RWPE2 (cell line): ENCODE measurements around the gene EXOC7.
A peak's percentile ranks its signal among the peaks of the same experiment; 100 is the strongest.

Experiments used
- ATAC-seq: fragments of 200-7000 bp; cut with Tn5 transposase; 3 replicates; pipeline ENCODE4 v1.9.1; 2021; ENCODE audit warnings: low read depth
- DNase-seq: peaks from one replicate; pipeline ENCODE4 v3.0.0-alpha.2; 2020; ENCODE audit warnings: low spot score
- H3K27ac ChIP-seq: fragments of 450-650 bp; 2 replicates; pipeline ENCODE4 v1.5.1; 2017; ENCODE audit warnings: mild to moderate bottlenecking; ENCODE audit not compliant: poor library complexity, severe bottlenecking
- H3K27me3 ChIP-seq: fragments of 250-450 bp; sonication (Bioruptor Pico); 2 replicates; pipeline ENCODE4 v1.5.1; 2021; ENCODE audit warnings: mild to moderate bottlenecking, moderate library complexity; ENCODE audit not compliant: insufficient read depth, poor library complexity, severe bottlenecking
- H3K36me3 ChIP-seq: fragments of 250-450 bp; sonication (Bioruptor Pico); 2 replicates; pipeline ENCODE4 v1.5.1; 2020; ENCODE audit warnings: low read depth, mild to moderate bottlenecking, moderate library complexity
- H3K4me1 ChIP-seq: fragments of 250-450 bp; sonication (Bioruptor Pico); 2 replicates; pipeline ENCODE4 v1.5.1; 2021; ENCODE audit warnings: mild to moderate bottlenecking, moderate library complexity; ENCODE audit not compliant: insufficient read depth, poor library complexity, severe bottlenecking
- H3K4me3 ChIP-seq: fragments of 250-450 bp; sonication (Bioruptor Pico); 2 replicates; pipeline ENCODE4 v1.5.1; 2021; ENCODE audit warnings: mild to moderate bottlenecking, moderate library complexity; ENCODE audit not compliant: severe bottlenecking
- H3K9me3 ChIP-seq: fragments of 250-450 bp; sonication (Bioruptor Pico); 2 replicates; pipeline ENCODE4 v1.5.1; 2021; ENCODE audit warnings: mild to moderate bottlenecking, moderate library complexity; ENCODE audit not compliant: severe bottlenecking
- CTCF ChIP-seq: fragments of 450-650 bp; IDR thresholded peaks from one replicate; pipeline ENCODE4 v1.5.1; 2017; ENCODE audit warnings: mild to moderate bottlenecking, moderate library complexity; ENCODE audit not compliant: poor library complexity, severe bottlenecking

Gene EXOC7

GRCh38 chr17:76034428-76035350, 68.9 kb downstream of the EXOC7 start:
- TF ChIP-seq CTCF = no peak
- Histone ChIP-seq H3K27ac (no peak overlapping the region), H3K27me3 (no peaks in the 10 kb centered on the region), H3K4me3 (no peak overlapping the region), H3K9me3 (no peaks in the 10 kb centered on the region), H3K4me1 (no peaks in the 10 kb centered on the region), H3K36me3 (peaks cover 14% of the 10 kb centered on the region)
- ATAC-seq (no peak), DNase-seq (no peak)

- no peak for TF ChIP-seq CTCF
- H3K4me3 ChIP-seq = no peak overlapping the region
- no peaks in the 10 kb centered on the region for H3K27me3 ChIP-seq
- ATAC-seq (no peak), DNase-seq (no peak)
- H3K9me3 ChIP-seq = no peaks in the 10 kb centered on the region
- H3K4me1 ChIP-seq = no peaks in the 10 kb centered on the region
- H3K36me3 ChIP-seq = no peaks in the 10 kb centered on the region
- no peak overlapping the region for H3K27ac ChIP-seq
Observed at GRCh38 chr17:76033139-76033538, 70.4 kb downstream of the EXOC7 start.

DNA sequence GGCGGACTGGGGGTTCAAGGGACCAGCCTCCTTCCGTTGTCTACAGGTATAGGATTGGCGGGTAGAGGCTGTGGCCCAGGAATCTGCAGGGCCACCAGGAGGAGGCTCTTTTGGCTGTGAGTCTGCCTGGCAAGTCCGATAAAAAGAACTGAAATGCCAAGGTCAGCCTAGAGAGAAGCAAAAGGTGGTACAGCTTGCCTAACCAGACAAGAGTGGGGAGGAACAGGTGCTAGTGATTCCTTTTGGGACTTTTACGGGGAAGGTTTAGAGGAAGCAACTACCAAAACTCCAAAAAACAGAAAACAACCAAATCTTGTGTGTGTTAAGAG, 70.8 kb downstream of the EXOC7 start:
- no peak overlapping the region for H3K27ac ChIP-seq
- DNase-seq (no peak), ATAC-seq (no peak)
- no peak for TF ChIP-seq CTCF
- no peaks in the 10 kb centered on the region for H3K9me3 ChIP-seq
- H3K27me3 ChIP-seq = no peaks in the 10 kb centered on the region
- no peak overlapping the region for H3K4me3 ChIP-seq
- no peaks in the 10 kb centered on the region for H3K36me3 ChIP-seq
- H3K4me1 ChIP-seq = no peaks in the 10 kb centered on the region

GRCh38 chr17:76032073-76032779, 71.4 kb downstream of the EXOC7 start:
- H3K9me3 ChIP-seq = no peaks in the 10 kb centered on the region
- no peaks in the 10 kb centered on the region for H3K4me1 ChIP-seq
- no peak overlapping the region for H3K27ac ChIP-seq
- peak; percentile 8 for TF ChIP-seq CTCF
- no peak overlapping the region for H3K4me3 ChIP-seq
- no peak for DNase-seq
- ATAC-seq = no peak
- H3K27me3 ChIP-seq = no peaks in the 10 kb centered on the region
- H3K36me3 ChIP-seq = no peaks in the 10 kb centered on the region
